GM19463 (cell line): Measurements from ENCODE around the gene TM9SF1.
"Not testable (repeated sequence)": the region's sequence is repeated elsewhere in the genome, so short reads cannot be mapped to it uniquely, and the experiment has no call there.

Source experiments
- ATAC-seq: cut with Tn5 transposase; IDR thresholded peaks from one replicate; pipeline ENCODE4 v1.9.1; 2021; ENCODE audit warnings: mild to moderate bottlenecking, moderate library complexity; ENCODE audit not compliant: unreplicated experiment

Gene TM9SF1

GRCh38 chr14:24228902-24229301 is 33.7 kb upstream of the TM9SF1 start:
- ATAC-seq: no peak

GRCh38 chr14:24226473-24226872 is 31.2 kb upstream of the TM9SF1 start:
- no peak for ATAC-seq

GRCh38 chr14:24224618-24225071 is 29.4 kb upstream of the TM9SF1 start:
- ATAC-seq: no peak

GRCh38 chr14:24222987-24223386 is 27.7 kb upstream of the TM9SF1 start:
- not testable (repeated sequence) for ATAC-seq

GRCh38 chr14:24219521-24219920 is 24.3 kb upstream of the TM9SF1 start:
- no peak for ATAC-seq

- no peak for ATAC-seq
These were observed 23.8 kb upstream of the TM9SF1 start for GRCh38 chr14:24219080-24219479.

GRCh38 chr14:24216876-24217275 is 21.6 kb upstream of the TM9SF1 start:
- not testable (repeated sequence) for ATAC-seq

- no peak for ATAC-seq
These were observed 21.1 kb upstream of the TM9SF1 start for GRCh38 chr14:24216345-24216699.

- peak; percentile 70 for ATAC-seq
These were observed 20.5 kb upstream of the TM9SF1 start, which contains the start of gene MDP1 for GRCh38 chr14:24215495-24216344. MDP1 (minus strand) TSS chr14:24216066; CDS start chr14:24215955, 111 bp downstream.

GRCh38 chr14:24213866-24214662 is 18.8 kb upstream of the TM9SF1 start:
- ATAC-seq: no peak

- ATAC-seq: peak; percentile 72
These were observed 18.0 kb upstream of the TM9SF1 start, which contains the start of gene CHMP4A for GRCh38 chr14:24212924-24213865. CHMP4A (minus strand) TSS chr14:24213488; CDS start chr14:24213439, 49 bp downstream.

- ATAC-seq: no peak
These were observed 16.1 kb upstream of the TM9SF1 start for GRCh38 chr14:24211311-24211710.

- ATAC-seq: no peak
These were observed 12.4 kb upstream of the TM9SF1 start for GRCh38 chr14:24207625-24208024.

- ATAC-seq: no peak
These were observed 11.9 kb upstream of the TM9SF1 start for GRCh38 chr14:24207104-24207551.

- ATAC-seq: no peak
These were observed 11.2 kb upstream of the TM9SF1 start for GRCh38 chr14:24206260-24207103.

GRCh38 chr14:24204163-24205146 is 9.2 kb upstream of the TM9SF1 start:
- no peak for ATAC-seq

GRCh38 chr14:24203249-24203886 is 8.1 kb upstream of the TM9SF1 start:
- not testable (repeated sequence) for ATAC-seq

GRCh38 chr14:24202538-24202937 is 7.3 kb upstream of the TM9SF1 start:
- not testable (repeated sequence) for ATAC-seq
